Right lung (tissue), 5 donors: ENCODE results near the gene OR10A3. TPM values are rescaled to one million over a fixed set of nuclear protein-coding genes. Genes with fewer than 3 reads are reported as not detected.

Experiments used
- DNase-seq, 2 donors: peaks; one replicate each; pipeline ENCODE4 v3.0.0-alpha.2; 2013
- polyA plus RNA-seq, 5 donors: library from polyadenylated mRNA; unstranded; fragments of 120-200 nt; gene quantifications; one replicate each; pipeline versions ENCODE4 v1.2.1 to v1.2.3, GENCODE V29; 2013; ENCODE audit warnings: inconsistent platforms in 1 of 5, low replicate concordance in 1 of 5; ENCODE audit not compliant: insufficient read length in 5 of 5, insufficient read depth in 1 of 5

Gene OR10A3
- polyA plus RNA-seq, 5 donors, result 0.05 to 0.12 (median 0.08) TPM

GRCh38 chr11:7941146-7941545 is 362 bp downstream of the OR10A3 start:
- DNase-seq, result no peak

DNA sequence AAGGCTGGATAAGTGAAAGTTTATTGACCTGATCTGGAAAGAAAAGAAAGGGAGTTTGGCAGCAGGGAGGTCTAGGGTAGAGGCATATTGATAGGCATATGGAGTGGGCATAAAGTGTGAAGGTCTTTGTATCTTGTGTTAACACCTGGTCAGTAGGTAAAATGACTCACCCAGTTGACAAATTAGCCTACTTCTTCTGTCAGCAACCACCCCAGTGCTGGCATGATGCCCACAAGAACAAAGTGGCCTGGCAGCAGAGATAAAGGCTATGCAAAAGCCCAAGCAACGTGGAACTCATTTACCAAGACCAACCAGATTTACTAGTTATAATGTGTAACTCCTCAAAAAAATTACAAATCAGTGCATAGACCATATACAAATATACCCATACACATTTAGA is 4.9 kb downstream of the OR10A3 start:
- DNase-seq, result no peak

DNA sequence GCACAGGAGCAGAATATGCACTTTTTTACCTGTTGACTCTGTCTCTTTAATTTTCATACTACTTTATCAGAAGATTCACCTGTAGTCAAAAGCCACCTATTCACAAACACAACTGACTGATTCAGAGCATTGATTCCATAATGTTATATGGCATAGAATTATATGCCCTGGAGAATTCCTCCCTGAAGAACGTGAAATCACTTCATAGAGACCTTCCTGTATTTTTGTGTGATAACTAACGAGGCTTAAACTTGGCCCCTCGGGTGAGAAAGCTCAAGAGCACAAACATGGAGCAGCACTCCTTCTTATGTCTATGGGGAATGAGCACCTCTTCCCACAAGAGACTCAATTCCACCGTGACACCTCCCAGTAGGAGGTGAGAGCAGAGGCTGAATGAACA is 10.3 kb downstream of the OR10A3 start, which contains the start of gene OR10A6:
OR10A6 (minus strand) TSS at position 101 of the 400 bp plus-strand sequence. CDS start 2,606 bp downstream, outside the sequence.
- no peak for DNase-seq

GRCh38 chr11:7927635-7928034 is 13.9 kb downstream of the OR10A3 start:
- DNase-seq, result no peak

DNA sequence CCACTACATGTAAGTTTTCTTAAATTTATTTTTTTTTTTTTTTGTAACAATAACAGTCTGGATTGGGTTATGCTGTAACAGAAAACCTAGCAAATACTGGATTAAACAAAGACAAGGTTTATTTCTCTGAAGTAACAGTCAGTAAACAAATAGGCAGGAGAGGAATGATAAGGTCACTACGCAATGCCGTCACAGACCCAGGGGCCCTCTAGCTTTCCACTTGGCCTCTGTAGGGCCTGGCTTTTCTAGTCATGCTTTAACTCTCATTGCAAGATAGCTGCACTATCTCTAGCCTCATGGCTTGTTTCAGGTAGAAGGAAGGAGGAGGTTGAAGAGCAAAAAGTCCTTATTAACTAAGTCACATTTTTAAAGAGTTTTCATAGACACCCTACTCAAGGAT is 17.0 kb downstream of the OR10A3 start:
- no peak for DNase-seq

- no peak for DNase-seq
These were observed 23.4 kb downstream of the OR10A3 start for GRCh38 chr11:7918141-7918540.

- no peak for DNase-seq
These were observed 30.5 kb downstream of the OR10A3 start for GRCh38 chr11:7911011-7911410.

- no peak for DNase-seq
These were observed 31.2 kb downstream of the OR10A3 start for GRCh38 chr11:7910286-7910788.

DNA sequence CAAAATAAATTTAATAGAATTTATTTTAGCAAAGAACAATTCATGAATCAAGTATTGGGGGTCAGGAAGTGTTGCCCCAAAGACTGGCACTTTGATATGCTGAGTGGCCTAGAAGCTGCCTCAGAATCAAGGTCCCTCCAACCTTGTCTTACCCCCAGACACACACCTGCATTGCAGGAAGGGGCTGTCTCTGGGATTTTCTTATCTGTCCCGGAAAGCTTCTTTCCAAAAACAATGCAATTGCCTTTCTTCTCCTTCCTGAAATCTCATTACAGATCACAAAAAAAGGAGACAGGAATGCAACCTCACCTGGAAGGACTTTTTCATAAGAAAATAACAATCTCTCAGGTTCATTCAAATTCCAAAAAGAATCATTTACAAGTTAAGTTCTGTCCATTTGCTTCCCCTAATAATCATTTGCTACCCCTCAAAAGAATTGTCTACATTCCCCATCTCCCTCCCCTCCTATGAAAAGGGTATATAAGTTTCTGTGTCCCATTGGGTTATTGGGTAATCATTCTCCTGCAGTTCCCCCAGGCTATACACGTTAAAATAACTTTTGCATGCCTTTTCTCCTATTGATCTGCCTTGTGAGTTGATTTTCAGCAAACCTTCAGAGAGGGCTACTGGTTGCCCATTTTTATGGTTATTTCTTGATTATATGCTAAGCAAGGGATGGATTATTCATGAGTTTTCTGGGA is 31.8 kb downstream of the OR10A3 start:
- DNase-seq, result no peak

DNA sequence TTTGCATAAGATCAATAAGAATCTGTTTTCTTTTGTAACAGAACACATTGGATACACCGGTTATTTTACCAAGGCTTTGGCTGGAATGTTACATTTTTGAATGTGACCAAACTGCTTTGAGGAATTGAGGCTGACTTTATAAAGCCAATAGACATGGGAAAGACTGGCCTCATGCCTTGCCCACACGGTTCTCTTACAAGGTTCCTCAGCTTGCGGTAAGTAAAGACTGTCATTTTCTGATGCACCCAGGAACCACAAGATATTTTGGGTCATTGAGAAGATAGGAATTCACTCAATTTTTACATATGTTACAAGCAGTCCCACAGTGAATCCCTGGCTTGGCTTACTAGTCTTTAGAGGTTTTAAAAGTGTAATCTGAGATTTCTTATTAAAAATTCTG is 34.4 kb downstream of the OR10A3 start:
- no peak for DNase-seq

GRCh38 chr11:7906481-7906880 is 35.0 kb downstream of the OR10A3 start:
- no peak for DNase-seq

DNA sequence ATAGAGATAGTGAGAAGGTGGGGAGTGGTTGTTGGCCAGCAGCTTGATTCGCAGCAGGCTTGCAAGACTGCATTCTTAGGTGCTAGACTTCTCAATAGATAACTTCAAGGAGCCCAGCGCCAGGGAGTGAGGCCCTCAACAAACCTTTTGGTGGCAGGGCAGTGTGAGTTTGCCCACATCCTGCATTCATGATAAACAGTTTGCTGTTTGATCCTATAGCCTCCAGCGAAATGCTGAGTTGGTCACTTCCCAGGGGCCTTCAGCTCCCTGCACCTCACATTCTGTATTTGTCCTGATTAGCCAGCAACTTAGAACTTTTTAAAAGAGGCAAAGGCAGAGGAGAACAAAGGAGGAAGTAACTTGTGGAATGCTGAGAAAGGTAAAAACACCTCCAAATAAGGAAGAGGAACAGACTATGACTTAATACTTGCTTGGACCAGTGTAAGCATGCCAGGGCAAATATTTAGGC is 35.5 kb downstream of the OR10A3 start:
- no peak for DNase-seq

- no peak for DNase-seq
These were observed 36.0 kb downstream of the OR10A3 start for GRCh38 chr11:7905549-7905948.

- no peak for DNase-seq
These were observed 36.6 kb downstream of the OR10A3 start for GRCh38 chr11:7904917-7905316.

DNA sequence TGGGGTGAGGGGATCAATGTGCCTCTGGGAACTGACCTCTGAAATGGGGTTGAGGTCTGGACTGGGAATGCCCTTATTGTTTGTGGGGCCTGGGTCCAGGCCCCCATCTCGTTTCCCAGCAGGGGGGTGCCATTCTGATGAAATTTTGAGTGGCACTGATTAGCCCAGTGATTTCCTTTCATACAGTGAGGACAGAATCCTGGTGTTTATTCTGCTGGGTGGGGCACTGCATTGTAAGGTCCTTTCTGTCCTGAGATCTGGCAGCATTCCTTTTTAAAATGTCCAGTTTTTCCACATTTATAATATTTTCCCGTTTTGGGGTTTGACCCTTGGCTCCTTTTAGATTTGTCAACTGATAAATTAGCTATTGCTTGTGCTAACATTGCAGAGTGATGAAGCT is 37.6 kb downstream of the OR10A3 start:
- no peak for DNase-seq

DNA sequence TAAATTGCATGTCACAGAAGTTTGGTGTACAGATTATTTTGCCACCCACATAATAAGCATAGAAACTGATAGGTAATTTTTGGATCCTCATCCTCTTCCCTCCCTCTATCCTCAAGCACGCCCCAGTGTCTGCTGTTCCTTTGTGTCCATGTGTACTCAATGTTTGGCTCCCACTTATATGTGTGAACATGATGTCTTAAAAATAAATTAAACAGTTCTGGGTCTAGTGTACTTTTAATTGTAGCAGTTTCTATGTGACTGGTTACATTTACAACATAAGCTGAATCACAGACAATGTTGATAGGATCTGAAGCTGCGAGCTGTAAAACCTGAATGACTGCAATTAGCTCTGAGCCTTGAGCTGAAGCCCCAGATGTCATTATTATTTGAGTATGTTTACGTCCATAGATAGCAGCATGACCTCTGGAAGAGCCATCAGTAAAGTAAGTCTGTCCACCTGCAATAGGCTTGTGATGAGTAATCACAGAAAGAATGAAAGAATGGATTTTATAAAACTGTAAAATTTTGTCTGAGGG is 40.1 kb downstream of the OR10A3 start:
- DNase-seq, result no peak

DNA sequence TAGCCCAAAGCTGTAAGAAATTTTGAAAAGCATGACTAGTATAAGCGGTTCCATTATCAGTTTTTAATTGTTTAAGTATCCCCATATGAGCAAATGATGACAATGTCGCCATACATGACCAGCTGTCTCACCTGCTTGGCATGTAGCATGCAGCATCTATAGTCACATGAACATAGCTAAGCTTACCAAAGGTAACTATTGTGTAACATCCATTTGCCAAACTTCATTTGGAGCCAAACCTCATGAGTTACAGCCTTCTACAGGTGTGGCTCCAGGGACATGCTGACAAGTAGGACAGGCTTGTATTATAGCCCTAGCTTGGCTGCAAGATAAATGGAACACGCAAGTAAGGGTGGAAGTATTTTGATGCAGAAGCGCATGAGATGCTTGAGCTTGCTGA is 40.8 kb downstream of the OR10A3 start:
- DNase-seq, result no peak

GRCh38 chr11:7899418-7899817 is 42.1 kb downstream of the OR10A3 start:
- no peak for DNase-seq

GRCh38 chr11:7898666-7899283 is 42.7 kb downstream of the OR10A3 start:
- DNase-seq, result no peak

GRCh38 chr11:7896009-7896785 is 45.3 kb downstream of the OR10A3 start:
- DNase-seq, result no peak

- no peak for DNase-seq
These were observed 47.3 kb downstream of the OR10A3 start for GRCh38 chr11:7894251-7894650.

GRCh38 chr11:7893796-7894195 is 47.7 kb downstream of the OR10A3 start:
- no peak for DNase-seq
